Fibroblast of skin of right quadriceps (primary cell): ENCODE results near the gene SLAMF8.

ENCODE experiments used
- DNase-seq: peaks from one replicate; pipeline ENCODE4 v3.0.0-alpha.2; 2013

SLAMF8 gene

GRCh38 chr1:159873530-159874143 is 47.0 kb downstream of the SLAMF8 start:
- DNase-seq, result no peak

- DNase-seq, result no peak
Observed at GRCh38 chr1:159877695-159878444, 51.2 kb downstream of the SLAMF8 start.

DNA sequence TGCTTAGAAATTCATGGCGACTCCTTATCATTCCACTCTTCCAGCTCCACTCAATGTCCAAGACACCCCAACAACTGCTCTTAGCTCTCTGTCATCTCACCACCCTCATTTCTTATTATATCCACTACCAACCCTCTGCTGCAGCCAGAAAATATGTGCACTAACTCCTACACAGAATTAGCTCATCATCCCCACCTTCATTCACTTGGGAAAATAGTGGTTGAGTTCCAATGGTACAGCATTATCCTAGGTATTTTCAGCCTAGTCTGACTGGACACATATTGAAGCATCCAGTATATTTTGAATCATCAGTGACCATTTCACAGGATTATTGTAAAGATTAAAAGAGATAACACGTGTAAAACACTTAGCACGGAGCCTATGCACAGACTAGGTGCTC is 52.5 kb downstream of the SLAMF8 start:
- no peak for DNase-seq

- peak; percentile 81 for DNase-seq
Observed at GRCh38 chr1:159879977-159880376, 53.3 kb downstream of the SLAMF8 start.

GRCh38 chr1:159880430-159880829 is 53.8 kb downstream of the SLAMF8 start:
- no peak for DNase-seq

GRCh38 chr1:159881622-159882526 is 55.2 kb downstream of the SLAMF8 start:
- DNase-seq, result peak; percentile 98

GRCh38 chr1:159882527-159882862 is 55.8 kb downstream of the SLAMF8 start:
- peak; percentile 45 for DNase-seq

DNA sequence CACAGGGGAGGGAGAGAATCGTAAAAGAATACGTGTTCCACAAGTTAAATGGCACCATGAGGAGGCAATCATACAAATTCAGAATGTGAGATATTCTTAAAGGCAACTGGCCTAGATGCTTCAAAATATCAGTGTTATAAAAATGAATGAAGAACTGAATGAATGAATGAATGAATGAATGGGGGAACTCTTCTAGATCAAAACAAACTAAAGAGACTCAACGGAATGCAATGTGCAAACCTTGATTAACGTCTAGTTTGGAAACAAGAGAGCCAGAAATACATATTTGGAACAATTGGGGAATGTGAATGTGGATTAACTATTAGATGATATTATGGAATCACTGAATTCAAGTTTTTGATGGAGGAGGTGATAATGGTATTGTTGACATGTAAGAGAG is 56.5 kb downstream of the SLAMF8 start:
- no peak for DNase-seq

- no peak for DNase-seq
Observed at GRCh38 chr1:159884296-159884695, 57.6 kb downstream of the SLAMF8 start.
